ENCODE measurements around the gene SPATA6. TPM values are rescaled to one million over a fixed set of nuclear protein-coding genes. Genes with fewer than 3 reads are reported as not detected.

SPATA6 gene
- total and polyA plus RNA-seq, 2 of the 8 experiments (the other 6 are each of a cell fraction or from before 2014, with no cell fraction given) = 2.4 to 17.2 TPM

DNA sequence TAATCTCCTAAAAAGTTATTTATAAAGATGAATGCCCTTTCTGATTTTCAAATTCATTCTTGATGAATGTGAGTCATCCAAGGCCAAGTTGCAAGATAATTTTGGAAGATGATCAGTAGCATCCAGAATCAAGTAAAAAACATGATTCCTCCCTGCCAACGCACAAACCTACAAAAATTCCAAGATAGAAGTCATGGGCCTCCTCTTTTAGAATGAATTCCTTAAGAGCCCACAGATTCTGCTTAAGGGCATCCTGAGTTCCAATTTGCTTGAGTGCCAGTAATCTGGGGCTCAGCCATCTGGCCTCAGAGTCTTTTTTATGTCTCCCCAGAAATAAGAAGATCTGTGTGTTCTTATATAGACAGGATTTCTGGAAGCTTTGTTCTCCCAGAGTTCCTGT lies 23.2 kb upstream of the SPATA6 start:
- POLR2A ChIA-PET (ENCODE audit: partially characterized antibody) = no interaction called here
- H3K4ac ChIP-seq (replicated peaks; ENCODE audit: insufficient read length, low read depth, low read length) = no peak overlapping the region
- no peaks in the 10 kb centered on the region for H3K9me3 ChIP-seq (ENCODE audit: insufficient read depth in 2 of 2, low read depth in 1 of 2, low read length in 1 of 2)
- no peak for DNase-seq (ENCODE audit: low read depth in 1 of 2, low spot score in 2 of 2)
- H3K4me1 ChIP-seq (replicated peaks in 1 of 4; ENCODE audit: control insufficient read depth in 3 of 4, insufficient read depth in 4 of 4, low read length in 3 of 4) = peaks cover 0 to 18% (median 8%) of the 10 kb centered on the region in 4 experiments; a peak in 5 of 7 replicates
- 94% methylated on average over 1 of the region's 1 CpG; no CpG with 5 or more reads in 1 of the 2 experiments for WGBS, 2 experiments (ENCODE audit: extremely low coverage in 1 of 2, insufficient coverage in 1 of 2, insufficient read length in 1 of 2, insufficient replicate concordance in 2 of 2, low coverage in 1 of 2, low lambda C conversion rate in 2 of 2, missing lambda C conversion rate in 1 of 2)
- FAIRE-seq = no peak
- H2BK20ac ChIP-seq (ENCODE audit: low read length) = no peak overlapping the region
- H2BK15ac ChIP-seq (ENCODE audit: low read length) = no peak overlapping the region
- H3K79me2 ChIP-seq (ENCODE audit: control insufficient read depth in 1 of 2, insufficient read depth in 2 of 2, low read length in 2 of 2) = no peaks in the 10 kb centered on the region
- no peaks in the 10 kb centered on the region for H3K79me1 ChIP-seq (ENCODE audit: low read depth, low read length)
- no peak overlapping the region for H3K23ac ChIP-seq (ENCODE audit: insufficient read length)
- no peak overlapping the region for H2AFZ ChIP-seq (ENCODE audit: low read length)
- H3K36me3 ChIP-seq (ENCODE audit: control insufficient read depth in 2 of 4, insufficient read depth in 4 of 4, low read length in 3 of 4) = no peaks in the 10 kb centered on the region
- H4K91ac ChIP-seq (replicated peaks; ENCODE audit: insufficient read length, low read length) = no peak overlapping the region
- no peak overlapping the region for H3K18ac ChIP-seq (ENCODE audit: extremely low read depth, low read length)
- H3K56ac ChIP-seq (replicated peaks; ENCODE audit: insufficient read length, low read depth, low read length) = no peak overlapping the region
- H3K4me3 ChIP-seq (ENCODE audit: extremely low read depth in 1 of 4, insufficient read depth in 2 of 4, low read depth in 3 of 4, low read length in 4 of 4) = no peak overlapping the region
- no peaks in the 10 kb centered on the region for H4K20me1 ChIP-seq (replicated peaks in 1 of 2; ENCODE audit: control insufficient read depth in 1 of 2, insufficient read depth in 2 of 2, low read length in 2 of 2)
- H2BK120ac ChIP-seq (replicated peaks; ENCODE audit: low read depth, low read length) = no peak overlapping the region
- no peak overlapping the region for H2AK5ac ChIP-seq (ENCODE audit: low read depth, low read length)
- H2BK12ac ChIP-seq (ENCODE audit: low read depth, low read length) = no peak overlapping the region
- no peak overlapping the region for H4K8ac ChIP-seq (ENCODE audit: extremely low read depth, insufficient read depth, low read length)
- no peak overlapping the region for H3K9ac ChIP-seq (replicated peaks in 1 of 4; ENCODE audit: extremely low read depth in 1 of 4, low read depth in 3 of 4, low read length in 3 of 4)
- H3K27me3 ChIP-seq (replicated peaks in 1 of 4; ENCODE audit: control insufficient read depth in 3 of 4, extremely low read depth in 1 of 4, insufficient read depth in 3 of 4, low read length in 3 of 4) = no peaks in the 10 kb centered on the region
- CTCF ChIA-PET (ENCODE audit: partially characterized antibody) = interaction anchor here (0.8 to 1.9 kb wide), 3 partner anchors 36 to 1854 kb away, joined by 3 to 6 read pairs (median 4); no protein-coding TSS in a partner anchor
- H3K23me2 ChIP-seq (ENCODE audit: low read depth, low read length) = no peaks in the 10 kb centered on the region
- H3K4me2 ChIP-seq (ENCODE audit: insufficient read depth in 1 of 2, low read depth in 2 of 2, low read length in 2 of 2) = no peak overlapping the region
- no peak overlapping the region for H2BK5ac ChIP-seq (ENCODE audit: low read depth, low read length)
- no peak overlapping the region for H3K14ac ChIP-seq (ENCODE audit: insufficient read length)
- no peak overlapping the region for H3K27ac ChIP-seq (ENCODE audit: low read depth, low read length)
- H4K5ac ChIP-seq (ENCODE audit: insufficient read length, low read depth, low read length) = no peak overlapping the region
- no peak for TF ChIP-seq RAD21 (IDR thresholded peaks at IDR 0.05 in 1 of 2, conservative IDR thresholded peaks at IDR 0.05 in 1 of 2; ENCODE audit: low read depth in 2 of 2, low read length in 2 of 2)

Measured in H1 (cell line).